GM13977 (cell line): Measurements from ENCODE around the gene DNAH17.

Source experiments
- DNase-seq: peaks from one replicate; pipeline ENCODE4 v3.0.0; 2012; ENCODE audit warnings: low spot score
- CTCF ChIP-seq: IDR thresholded peaks from 2 replicates; pipeline ENCODE4 v1.5.1; 2012; ENCODE audit warnings: mild to moderate bottlenecking, control low read depth; ENCODE audit not compliant: insufficient read depth; ENCODE audit errors: extremely low read depth, missing control alignments
- in situ Hi-C: fragments of 300-500 bp; cut with MboI; formaldehyde crosslinking; loops from one replicate; pipeline ENCODE4 v1.12.0; 2022; ENCODE audit warnings: low sequenced_read_pairs, low pct_unique_long_range_greater_than_20kb, mixed read lengths, inconsistent platforms; ENCODE audit not compliant: unreplicated experiment

DNAH17 gene

DNA sequence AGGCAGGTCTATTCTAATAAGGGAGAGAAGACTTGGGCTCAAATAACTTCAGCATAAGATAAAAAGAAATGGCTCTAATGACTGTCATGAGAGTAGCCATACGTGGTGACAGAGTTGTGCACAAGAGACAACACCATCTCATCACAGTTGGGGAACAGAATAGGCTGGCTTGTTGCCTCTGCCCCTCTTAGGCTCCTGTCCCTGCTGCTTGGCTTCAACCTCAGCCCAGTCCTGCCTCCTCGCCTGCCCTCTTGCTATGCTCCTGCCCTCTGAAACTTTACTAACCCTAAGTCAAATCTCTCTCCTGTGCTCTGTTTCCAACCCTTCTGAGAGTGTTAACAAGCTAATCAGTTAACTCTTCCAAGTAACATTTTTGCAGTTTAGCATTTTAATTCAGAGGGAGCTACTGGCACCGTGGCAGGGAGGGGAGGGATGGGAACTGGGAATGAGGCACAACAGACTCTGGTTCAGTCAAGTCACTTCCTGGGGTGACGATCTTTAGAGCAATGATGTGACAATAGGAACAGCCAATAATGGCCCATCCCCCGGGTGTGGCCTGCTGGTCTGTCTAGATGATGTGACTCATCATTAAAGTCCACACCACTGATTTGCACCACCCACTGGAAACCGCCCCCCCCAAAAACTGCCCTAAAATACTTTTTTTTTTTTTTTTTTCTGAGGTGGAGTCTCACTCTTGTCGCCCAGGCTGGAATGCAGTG, 35.5 kb downstream of the DNAH17 start:
- no peak for TF ChIP-seq CTCF
- in situ Hi-C loops = no loop called here
- DNase-seq = no peak

DNA sequence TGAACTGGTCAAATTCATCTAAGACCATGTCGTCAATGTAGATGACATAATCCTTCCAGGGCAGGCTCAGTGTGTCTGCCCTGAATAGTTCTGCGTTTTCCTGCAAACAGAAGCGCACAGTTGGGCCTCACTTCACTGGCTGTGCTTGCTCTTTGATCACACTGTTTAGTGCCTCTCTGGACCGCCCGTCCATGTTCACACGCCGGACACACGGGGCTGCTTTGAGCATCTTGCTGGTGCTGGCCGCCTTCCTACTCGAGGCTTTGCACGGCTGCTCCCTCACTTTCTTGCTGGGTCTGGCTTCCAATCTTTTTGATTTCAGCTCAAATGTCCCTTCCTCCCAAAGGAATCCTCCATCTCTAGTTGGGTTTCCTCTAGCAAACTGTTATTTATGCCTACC, 37.4 kb downstream of the DNAH17 start:
- no peak for DNase-seq
- TF ChIP-seq CTCF = no peak
- in situ Hi-C loops = no loop called here

DNA sequence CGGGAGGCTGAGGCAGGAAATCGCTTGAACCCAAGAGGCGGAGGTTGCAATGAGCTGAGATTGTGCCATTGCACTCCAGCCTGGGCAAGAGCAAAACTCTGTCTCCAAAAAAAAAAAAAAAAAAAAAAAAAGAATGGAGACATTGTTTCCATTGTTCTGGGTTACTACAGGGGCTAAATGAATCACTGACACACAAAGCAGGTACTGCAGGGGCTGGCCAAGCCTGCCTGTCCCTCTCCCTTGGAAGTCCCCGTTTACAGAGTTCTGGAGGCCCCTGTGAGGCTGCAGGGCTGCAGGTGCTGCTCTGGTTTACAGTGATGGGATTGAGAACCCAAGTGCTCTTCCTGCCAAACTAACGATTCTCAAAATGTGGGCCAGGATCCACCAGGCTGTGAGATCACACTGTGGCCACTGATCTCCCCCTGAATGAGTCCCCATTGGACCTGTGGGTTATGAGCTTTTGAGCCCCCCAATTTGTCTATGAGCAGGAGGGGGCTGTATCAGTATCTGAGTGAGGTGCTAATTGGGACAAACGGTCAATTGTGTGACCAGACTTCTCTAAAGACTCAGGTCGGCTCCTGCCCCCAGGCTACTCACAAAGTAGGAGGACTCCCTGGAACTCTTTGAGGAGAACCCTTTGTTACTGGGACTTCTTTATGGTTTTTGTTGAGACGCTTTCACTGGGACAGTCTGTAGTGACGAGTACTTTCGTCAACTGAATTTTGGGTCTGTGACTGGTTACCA, 39.0 kb downstream of the DNAH17 start:
- TF ChIP-seq CTCF = no peak
- in situ Hi-C loops = no loop called here
- no peak for DNase-seq

GRCh38 chr17:78537217-78537860, 39.9 kb downstream of the DNAH17 start:
- TF ChIP-seq CTCF = no peak

GRCh38 chr17:78535273-78536197, 41.7 kb downstream of the DNAH17 start:
- no peak for TF ChIP-seq CTCF
- in situ Hi-C loops = no loop called here
- no peak for DNase-seq

More at GRCh38 chr17:78537217-78537860, 39.9 kb downstream of the DNAH17 start:
- in situ Hi-C loops = no loop called here
- DNase-seq = no peak
